ENCODE data around the gene FHIT. TPM values are rescaled to one million over a fixed set of nuclear protein-coding genes. Genes with fewer than 3 reads are reported as not detected.

Gene FHIT
- total RNA-seq, 1 donor from 2014 or later, result 20.2 TPM

DNA sequence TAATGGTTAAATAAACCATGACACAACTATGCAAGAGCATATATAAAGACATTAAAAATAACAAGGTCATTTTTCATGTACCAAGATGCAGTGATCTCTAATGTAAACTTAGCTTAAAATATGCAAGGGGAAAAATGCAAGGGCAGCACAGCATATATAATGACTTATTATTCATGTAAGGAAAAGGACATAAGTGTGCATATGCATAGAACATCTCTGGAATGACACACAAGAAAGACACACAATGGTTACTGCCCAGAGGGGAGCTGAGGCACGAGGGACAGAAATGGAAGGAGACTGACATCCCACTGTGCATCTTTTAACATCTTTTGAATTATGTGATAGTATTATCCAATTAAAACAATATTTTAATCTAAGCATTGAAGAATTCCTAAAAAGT lies 79.0 kb downstream of the FHIT start:
- TF ChIP-seq CTCF (IDR thresholded peaks at IDR 0.05; ENCODE audit: unreplicated experiment), result no peak
- Mint-ChIP-seq H3K4me3 (ENCODE audit: unreplicated experiment) (no peak overlapping the region), H3K4me1 (ENCODE audit: unreplicated experiment) (peaks cover 8% of the 10 kb centered on the region), H3K36me3 (ENCODE audit: low read depth, unreplicated experiment) (no peaks in the 10 kb centered on the region), H3K27me3 (ENCODE audit: unreplicated experiment) (peaks cover 1% of the 10 kb centered on the region), H3K9me3 (ENCODE audit: unreplicated experiment) (no peaks in the 10 kb centered on the region), H3K27ac (ENCODE audit: unreplicated experiment) (no peak overlapping the region)
- DNase-seq (ENCODE audit: low spot score), result no peak

DNA sequence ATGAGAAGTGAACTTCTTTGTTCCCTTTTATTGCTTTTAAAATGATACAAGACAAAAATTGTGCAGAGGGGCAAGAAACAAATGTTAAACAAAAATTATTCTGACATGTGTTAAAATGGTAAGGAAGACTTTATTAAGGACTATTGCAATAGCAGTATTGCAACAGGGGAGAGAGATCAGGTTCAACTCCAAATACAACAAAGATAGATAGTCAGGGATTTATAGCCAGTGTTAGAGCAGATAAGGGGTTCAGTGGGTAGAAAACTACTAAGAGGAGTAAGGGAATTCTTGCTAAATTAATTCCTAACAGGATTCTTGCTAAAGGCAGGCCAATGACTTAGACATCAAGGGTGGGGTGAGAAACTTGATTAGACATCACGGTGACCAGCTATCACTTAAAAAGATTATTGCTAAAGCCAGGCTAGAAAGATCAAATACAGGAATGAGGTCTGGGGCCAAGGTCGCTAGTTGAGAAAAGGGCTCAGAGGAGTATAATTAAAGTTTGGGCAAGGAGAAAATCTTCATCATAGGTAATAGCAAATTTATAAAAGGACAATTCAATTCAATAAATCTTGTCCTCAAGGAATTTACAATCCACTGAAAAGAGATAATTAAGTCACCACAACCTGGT lies 81.5 kb downstream of the FHIT start:
- no peaks in the 10 kb centered on the region for H3K36me3 Mint-ChIP-seq (ENCODE audit: low read depth, unreplicated experiment)
- H3K9me3 Mint-ChIP-seq (ENCODE audit: unreplicated experiment), result no peaks in the 10 kb centered on the region
- peaks cover 5% of the 10 kb centered on the region for H3K4me1 Mint-ChIP-seq (ENCODE audit: unreplicated experiment)

DNA sequence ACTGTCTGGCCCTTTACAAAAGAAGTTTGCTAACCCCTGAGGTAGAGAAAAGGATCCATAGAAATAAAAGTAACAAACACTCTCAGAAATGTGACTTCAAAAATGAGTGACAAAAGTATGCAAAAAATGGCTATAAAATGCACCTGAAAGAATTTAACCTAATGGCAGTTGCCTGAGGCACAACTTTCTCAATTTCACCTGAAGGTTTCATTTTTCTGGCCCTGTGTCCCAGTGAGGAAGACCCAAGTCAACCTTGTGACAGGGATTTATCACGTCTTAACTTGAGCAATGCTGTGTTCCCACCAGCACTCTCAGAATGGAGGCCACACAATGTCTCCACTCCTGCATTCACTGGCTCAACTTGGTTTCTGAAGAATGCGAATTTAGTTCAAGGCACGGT lies 83.0 kb downstream of the FHIT start:
- Mint-ChIP-seq H3K27ac (ENCODE audit: unreplicated experiment) (no peak overlapping the region), H3K9me3 (ENCODE audit: unreplicated experiment) (no peaks in the 10 kb centered on the region), H3K36me3 (ENCODE audit: low read depth, unreplicated experiment) (no peaks in the 10 kb centered on the region), H3K27me3 (ENCODE audit: unreplicated experiment) (peaks cover 1% of the 10 kb centered on the region), H3K4me3 (ENCODE audit: unreplicated experiment) (no peak overlapping the region), H3K4me1 (ENCODE audit: unreplicated experiment) (peaks cover 3% of the 10 kb centered on the region)
- DNase-seq (ENCODE audit: low spot score), result no peak
- TF ChIP-seq CTCF (IDR thresholded peaks at IDR 0.05; ENCODE audit: unreplicated experiment), result no peak

More for the DNA sequence above, 81.5 kb downstream of the FHIT start:
- no peak for TF ChIP-seq CTCF (IDR thresholded peaks at IDR 0.05; ENCODE audit: unreplicated experiment)
- DNase-seq (ENCODE audit: low spot score), result no peak
- H3K27me3 Mint-ChIP-seq (ENCODE audit: unreplicated experiment), result peaks cover 1% of the 10 kb centered on the region
- H3K4me3 Mint-ChIP-seq (ENCODE audit: unreplicated experiment), result no peak overlapping the region
- H3K27ac Mint-ChIP-seq (ENCODE audit: unreplicated experiment), result no peak overlapping the region

DNA sequence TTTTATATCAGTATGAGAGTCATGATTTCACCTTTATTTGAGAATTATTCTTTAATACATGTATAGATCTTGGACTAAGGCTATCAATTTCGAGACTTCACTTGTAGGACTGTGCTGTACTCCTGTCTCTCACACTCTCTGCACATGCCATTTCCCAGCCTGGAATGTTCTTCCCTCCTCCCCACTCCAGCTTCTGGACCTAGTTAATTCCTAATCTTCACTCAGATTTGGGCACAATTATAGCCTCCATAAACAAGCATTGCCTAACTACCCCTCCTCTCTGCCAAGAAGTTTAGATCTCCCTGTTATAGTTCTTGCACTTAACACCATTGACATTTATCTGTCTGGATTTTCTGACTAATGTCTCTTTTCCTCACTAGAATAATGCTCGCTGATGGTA lies 88.3 kb downstream of the FHIT start:
- Mint-ChIP-seq H3K4me1 (ENCODE audit: unreplicated experiment) (peaks cover 3% of the 10 kb centered on the region), H3K36me3 (ENCODE audit: low read depth, unreplicated experiment) (no peaks in the 10 kb centered on the region), H3K9me3 (ENCODE audit: unreplicated experiment) (no peaks in the 10 kb centered on the region), H3K4me3 (ENCODE audit: unreplicated experiment) (no peak overlapping the region), H3K27me3 (ENCODE audit: unreplicated experiment) (peaks cover 1% of the 10 kb centered on the region), H3K27ac (ENCODE audit: unreplicated experiment) (no peak overlapping the region)
- no peak for TF ChIP-seq CTCF (IDR thresholded peaks at IDR 0.05; ENCODE audit: unreplicated experiment)
- DNase-seq (ENCODE audit: low spot score), result no peak

GRCh38 chr3:61158667-61159066 lies 92.6 kb downstream of the FHIT start:
- no peak overlapping the region for H3K4me3 Mint-ChIP-seq (ENCODE audit: unreplicated experiment)
- H3K27ac Mint-ChIP-seq (ENCODE audit: unreplicated experiment), result no peak overlapping the region
- H3K4me1 Mint-ChIP-seq (ENCODE audit: unreplicated experiment), result peaks cover 3% of the 10 kb centered on the region
- H3K9me3 Mint-ChIP-seq (ENCODE audit: unreplicated experiment), result no peaks in the 10 kb centered on the region
- no peaks in the 10 kb centered on the region for H3K27me3 Mint-ChIP-seq (ENCODE audit: unreplicated experiment)
- DNase-seq (ENCODE audit: low spot score), result no peak
- no peaks in the 10 kb centered on the region for H3K36me3 Mint-ChIP-seq (ENCODE audit: low read depth, unreplicated experiment)
- no peak for TF ChIP-seq CTCF (IDR thresholded peaks at IDR 0.05; ENCODE audit: unreplicated experiment)
